Anterior cingulate cortex (tissue), 58 donors: ENCODE data around the gene KCNJ3.
"Not testable (repeated sequence)": the region's sequence is repeated elsewhere in the genome, so short reads cannot be mapped to it uniquely, and the experiment has no call there.

Experiments used
- DNase-seq, 58 donors: peaks; one replicate each; lab custom pipeline; 2025; lab: John Stamatoyannopoulos, UW

KCNJ3 gene

GRCh38 chr2:154836632-154837031, 138.1 kb downstream of the KCNJ3 start:
- DNase-seq, result no peak

GRCh38 chr2:154837035-154837434, 138.5 kb downstream of the KCNJ3 start:
- no peak for DNase-seq

GRCh38 chr2:154844513-154844912, 146.0 kb downstream of the KCNJ3 start:
- no peak for DNase-seq

- DNase-seq, result no peak
Observed at GRCh38 chr2:154846842-154847241, 148.3 kb downstream of the KCNJ3 start.

GRCh38 chr2:154849482-154849881, 151.0 kb downstream of the KCNJ3 start:
- DNase-seq, result no peak

- DNase-seq, result no peak
Observed at GRCh38 chr2:154850532-154850931, 152.0 kb downstream of the KCNJ3 start.

- no peak for DNase-seq
Observed at GRCh38 chr2:154855138-154855537, 156.6 kb downstream of the KCNJ3 start.

- not testable (repeated sequence) for DNase-seq
Observed at GRCh38 chr2:154867151-154867550, 168.7 kb downstream of the KCNJ3 start.

- DNase-seq, result no peak
Observed at GRCh38 chr2:154875999-154876398, 177.5 kb downstream of the KCNJ3 start.

- DNase-seq, result no peak
Observed at GRCh38 chr2:154882725-154883124, 184.2 kb downstream of the KCNJ3 start.

- DNase-seq, result peak in 1 of 58 donors; percentile 2
Observed at GRCh38 chr2:154886316-154886715, 187.8 kb downstream of the KCNJ3 start.

GRCh38 chr2:154898269-154898668, 199.8 kb downstream of the KCNJ3 start:
- DNase-seq, result no peak

GRCh38 chr2:154901063-154901462, 202.6 kb downstream of the KCNJ3 start:
- no peak for DNase-seq
